Measurements from ENCODE around the gene MOV10L1.

DNA sequence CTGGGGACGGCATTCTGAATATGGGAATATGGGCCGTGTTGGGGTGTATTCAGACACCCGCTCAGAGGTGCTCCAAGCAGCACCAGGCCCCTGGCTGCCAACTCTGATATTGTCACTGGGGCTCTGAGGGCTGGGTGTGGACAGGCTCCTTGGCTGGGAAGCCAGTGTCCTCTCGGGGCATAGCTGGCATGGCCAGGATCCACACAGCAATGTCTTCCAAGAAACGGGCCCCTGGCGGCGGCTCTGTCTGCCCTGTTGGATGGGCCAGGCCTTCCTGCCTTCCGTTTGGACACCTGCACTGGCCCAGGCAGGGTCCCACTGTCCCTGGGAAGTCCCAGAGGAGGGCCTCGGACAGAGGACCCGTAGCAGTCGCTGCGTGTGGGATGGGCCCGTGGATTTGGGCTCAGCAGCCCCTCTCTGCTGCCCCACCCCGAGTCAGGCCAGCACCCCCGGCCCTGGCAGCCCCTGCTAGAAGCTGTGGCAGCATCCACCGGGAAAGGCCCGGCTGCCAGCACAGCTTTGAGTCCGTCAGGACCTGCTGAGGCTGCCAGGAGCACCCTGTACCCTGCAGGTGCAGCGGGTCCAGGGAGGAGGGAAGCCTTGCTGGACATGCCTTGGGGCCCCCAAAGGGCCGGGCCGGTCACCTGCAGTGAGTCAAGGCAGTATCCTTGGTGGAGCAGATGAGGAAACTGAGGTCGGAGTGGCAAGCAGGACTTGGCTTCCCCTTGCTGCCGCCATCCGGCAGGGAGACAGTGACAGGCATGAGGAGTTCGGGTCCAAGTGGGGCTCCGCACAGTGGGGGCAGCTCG lies 84.8 kb downstream of the MOV10L1 start:
- TF ChIP-seq, protein P1, sequence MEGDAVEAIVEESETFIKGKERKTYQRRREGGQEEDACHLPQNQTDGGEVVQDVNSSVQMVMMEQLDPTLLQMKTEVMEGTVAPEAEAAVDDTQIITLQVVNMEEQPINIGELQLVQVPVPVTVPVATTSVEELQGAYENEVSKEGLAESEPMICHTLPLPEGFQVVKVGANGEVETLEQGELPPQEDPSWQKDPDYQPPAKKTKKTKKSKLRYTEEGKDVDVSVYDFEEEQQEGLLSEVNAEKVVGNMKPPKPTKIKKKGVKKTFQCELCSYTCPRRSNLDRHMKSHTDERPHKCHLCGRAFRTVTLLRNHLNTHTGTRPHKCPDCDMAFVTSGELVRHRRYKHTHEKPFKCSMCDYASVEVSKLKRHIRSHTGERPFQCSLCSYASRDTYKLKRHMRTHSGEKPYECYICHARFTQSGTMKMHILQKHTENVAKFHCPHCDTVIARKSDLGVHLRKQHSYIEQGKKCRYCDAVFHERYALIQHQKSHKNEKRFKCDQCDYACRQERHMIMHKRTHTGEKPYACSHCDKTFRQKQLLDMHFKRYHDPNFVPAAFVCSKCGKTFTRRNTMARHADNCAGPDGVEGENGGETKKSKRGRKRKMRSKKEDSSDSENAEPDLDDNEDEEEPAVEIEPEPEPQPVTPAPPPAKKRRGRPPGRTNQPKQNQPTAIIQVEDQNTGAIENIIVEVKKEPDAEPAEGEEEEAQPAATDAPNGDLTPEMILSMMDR (IDR thresholded peaks at IDR 0.05; ENCODE audit: low read length): no peak
- no peak for TF ChIP-seq EZH2 (IDR thresholded peaks at IDR 0.05; ENCODE audit: borderline replicate concordance, low read length)
